HG03442 (cell line): Measurements from ENCODE around the gene ASB9.
A peak's percentile ranks its signal among the peaks of the same experiment; 100 is the strongest.
"Not testable (repeated sequence)": the region's sequence is repeated elsewhere in the genome, so short reads cannot be mapped to it uniquely, and the experiment has no call there.

Experiments
- ATAC-seq: cut with Tn5 transposase; IDR thresholded peaks from one replicate; pipeline ENCODE4 v1.9.1; 2021; ENCODE audit warnings: mild to moderate bottlenecking, moderate library complexity; ENCODE audit not compliant: unreplicated experiment

Gene ASB9

GRCh38 chrX:15269618-15270521 is at the start of gene ASB9:
Gene ASB9, minus strand, starts transcription at chrX:15270083. Its CDS starts 209 bp downstream, at chrX:15269874.
- ATAC-seq = no peak

DNA sequence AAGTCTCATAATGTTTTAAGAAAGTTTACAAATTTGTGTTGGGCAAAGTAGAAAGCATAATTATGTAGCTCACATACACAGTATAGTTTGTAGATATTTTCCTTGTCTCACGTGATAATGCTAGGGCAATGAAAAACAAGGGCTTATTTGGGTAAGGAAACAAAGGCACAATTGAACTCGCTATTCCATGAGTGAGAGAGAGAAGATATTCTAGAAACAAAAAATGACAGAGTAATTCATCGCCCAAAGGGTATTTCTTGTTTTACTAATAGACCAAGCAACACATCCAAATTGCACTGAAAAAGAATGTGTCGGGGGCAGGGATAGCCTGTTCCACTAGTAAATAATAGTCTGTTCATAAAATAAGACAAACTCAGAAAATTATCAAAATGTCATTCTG is 49.2 kb upstream of the ASB9 start:
- no peak for ATAC-seq

- no peak for ATAC-seq
Measured at GRCh38 chrX:15315509-15315908, 45.6 kb upstream of the ASB9 start, which contains the start of gene ASB11. Gene ASB11, minus strand, starts transcription at chrX:15315640. Its CDS starts 35 bp downstream, at chrX:15315605.

- no peak for ATAC-seq
Measured at GRCh38 chrX:15314472-15314871, 44.6 kb upstream of the ASB9 start.

- no peak for ATAC-seq
Measured at GRCh38 chrX:15311119-15311518, 41.2 kb upstream of the ASB9 start.

DNA sequence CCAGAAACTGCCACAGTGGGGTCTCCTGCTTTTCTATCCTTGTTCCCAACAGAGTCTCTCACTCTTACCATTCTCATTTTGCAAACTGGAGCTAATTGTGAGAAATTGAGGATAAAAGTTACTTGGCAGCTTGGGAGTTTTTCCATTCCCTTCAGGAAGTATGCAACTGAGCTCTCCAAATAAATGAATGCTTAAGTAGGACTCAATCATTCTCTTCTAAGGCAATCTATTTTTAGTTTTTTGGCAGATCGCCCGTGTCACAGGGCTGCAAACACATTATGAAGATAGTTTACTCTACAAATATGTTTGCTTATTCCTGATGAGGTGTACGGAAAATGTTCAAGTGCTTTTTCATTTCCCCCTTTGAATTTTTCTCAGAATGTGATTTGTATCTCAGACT is 40.2 kb upstream of the ASB9 start:
- ATAC-seq = no peak

DNA sequence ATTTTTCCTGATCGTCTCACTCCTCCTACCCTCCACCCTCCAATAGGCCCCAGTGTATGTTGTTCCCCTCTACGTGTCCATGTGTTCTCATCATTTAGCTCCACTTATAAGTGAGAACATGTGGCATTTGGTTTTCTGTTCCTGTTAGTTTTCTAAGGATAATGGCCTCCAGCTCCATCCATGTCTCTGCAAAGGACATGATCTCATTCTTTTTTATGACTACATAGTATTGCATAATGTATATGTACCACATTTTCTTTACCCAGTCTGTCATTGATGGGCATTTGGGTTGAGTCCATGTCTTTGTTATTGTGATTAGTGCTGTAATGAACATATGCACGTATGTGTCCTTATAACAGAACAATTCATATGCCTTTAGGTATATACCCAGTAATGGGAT is 36.0 kb upstream of the ASB9 start:
- ATAC-seq = not testable (repeated sequence)

GRCh38 chrX:15301924-15302323 is 32.0 kb upstream of the ASB9 start:
- ATAC-seq = peak; percentile 57

GRCh38 chrX:15299941-15300851 is 30.3 kb upstream of the ASB9 start:
- no peak for ATAC-seq

- ATAC-seq = no peak
Measured at GRCh38 chrX:15298780-15299179, 28.9 kb upstream of the ASB9 start.

DNA sequence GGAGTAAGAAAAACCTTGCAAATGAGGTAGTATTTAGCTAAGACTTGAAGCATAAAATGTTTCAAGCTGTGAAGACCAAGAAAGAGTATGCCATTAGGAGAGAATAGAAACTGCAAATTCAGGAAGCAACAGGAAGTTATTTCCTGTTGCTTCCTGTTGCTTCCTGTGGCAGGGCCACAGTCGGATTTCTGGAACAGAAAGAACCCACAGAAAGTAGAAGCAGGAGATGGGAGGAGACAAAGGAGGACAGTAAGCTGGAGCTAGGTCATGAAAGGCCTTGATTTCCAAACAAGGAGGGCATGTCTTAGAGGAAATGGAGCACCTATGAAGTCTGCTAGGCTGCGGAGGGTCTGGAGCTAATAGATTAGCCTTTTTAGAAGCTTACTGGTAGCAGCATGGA is 28.3 kb upstream of the ASB9 start:
- no peak for ATAC-seq

GRCh38 chrX:15293451-15293850 is 23.6 kb upstream of the ASB9 start:
- ATAC-seq = no peak

GRCh38 chrX:15292861-15293260 is 23.0 kb upstream of the ASB9 start:
- no peak for ATAC-seq

DNA sequence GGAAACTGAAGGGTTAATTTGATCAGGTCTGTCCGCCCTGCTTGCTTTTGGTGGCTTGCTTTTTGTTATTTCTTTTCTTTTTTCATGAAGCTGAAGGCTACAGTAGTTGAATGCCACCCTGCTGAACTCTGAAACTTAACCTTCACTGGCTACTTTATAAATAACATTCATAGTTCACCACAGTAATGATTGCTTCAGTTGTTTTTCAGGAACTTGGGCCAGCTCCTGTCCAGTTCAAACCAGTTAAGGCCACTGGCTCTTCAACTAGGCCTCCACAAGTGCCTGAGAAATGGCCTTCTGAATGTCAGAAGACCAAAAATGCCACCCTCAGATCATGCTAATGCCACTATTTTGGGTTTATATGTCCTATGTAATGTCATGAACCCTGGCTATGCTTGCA is 7.7 kb upstream of the ASB9 start:
- ATAC-seq = no peak

DNA sequence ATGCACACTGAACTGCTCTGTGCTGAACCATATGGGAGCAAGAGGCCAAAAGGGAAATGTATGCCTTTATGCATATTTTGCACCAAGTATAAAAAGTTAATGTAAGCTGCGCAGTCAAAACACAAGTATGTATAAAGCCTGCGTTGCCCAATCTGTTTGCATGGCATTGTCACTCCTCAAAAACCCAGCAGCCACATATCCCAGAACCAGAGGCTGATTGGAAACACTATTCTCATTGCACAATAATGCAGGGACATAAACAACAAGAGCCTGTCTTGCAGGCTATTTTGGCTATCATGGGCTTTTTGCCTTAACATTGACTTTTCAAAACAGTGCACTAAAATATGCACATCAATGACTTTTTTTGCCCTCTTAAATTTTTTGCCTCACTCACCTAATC is 5.1 kb upstream of the ASB9 start:
- ATAC-seq = no peak

- not testable (repeated sequence) for ATAC-seq
Measured at GRCh38 chrX:15273275-15273674, 3.4 kb upstream of the ASB9 start.

- no peak for ATAC-seq
Measured at GRCh38 chrX:15271757-15272156, 1.9 kb upstream of the ASB9 start.

GRCh38 chrX:15269120-15269519 is 763 bp downstream of the ASB9 start:
- ATAC-seq = no peak

- no peak for ATAC-seq
Measured at GRCh38 chrX:15254852-15255251, 15.0 kb downstream of the ASB9 start.

GRCh38 chrX:15245896-15246295 is 24.0 kb downstream of the ASB9 start:
- no peak for ATAC-seq

DNA sequence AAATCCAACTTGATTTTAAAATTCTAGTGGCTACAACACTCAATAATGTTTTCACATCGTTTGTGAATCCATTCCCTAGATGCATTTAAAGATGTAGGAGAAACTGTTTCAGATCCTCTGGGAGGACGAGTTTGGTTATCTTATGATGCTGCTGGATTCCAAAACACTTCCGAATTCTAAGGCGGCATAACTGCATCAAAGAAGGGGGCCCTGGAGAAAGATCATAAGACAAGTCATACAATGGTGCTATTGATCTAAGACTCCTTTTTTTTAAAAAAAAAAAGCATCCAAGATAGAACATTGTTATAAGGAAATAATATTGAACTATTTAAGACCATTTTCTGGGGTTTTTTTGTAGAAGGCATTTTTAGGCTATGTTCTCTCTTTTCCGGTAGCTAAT is 25.5 kb downstream of the ASB9 start:
- ATAC-seq = no peak
